Endothelial cell of umbilical vein (primary cell): Measurements from ENCODE around the gene TBPL1. TPM values are rescaled to one million over a fixed set of nuclear protein-coding genes. Genes with fewer than 3 reads are reported as not detected.

Experiments
- BruUV-seq: library from RNA; stranded (reverse); fragments of 400-500 nt; replicated peaks from 2 replicates; lab custom pipeline; 2021; lab: Mats Ljungman, UMichigan
- CTCF ChIA-PET: fragments of 300-600, 350-600 bp; sonication (Branson Sonifier 250); formaldehyde crosslinking; loops from one replicate; lab custom pipeline; 2021; ENCODE audit warnings: antibody characterized with exemption, inconsistent platforms; lab: Charles Lee
- POLR2A ChIA-PET: fragments of 300-600, 350-600 bp; sonication (Branson Sonifier 250); formaldehyde crosslinking; loops from one replicate; lab custom pipeline; 2021; ENCODE audit warnings: antibody characterized with exemption, inconsistent platforms; lab: Charles Lee
- DNase-seq: peaks from one replicate; pipeline ENCODE4 v3.0.0-alpha.2; 2011; ENCODE audit warnings: low read depth, low spot score
- FAIRE-seq: peaks from 2 replicates; lab custom pipeline; 2011; peaks lifted over from hg19 to GRCh38; lab: Jason Lieb, UNC
- H2AFZ ChIP-seq: 2 replicates; pipeline ENCODE4 v1.6.0; 2012; ENCODE audit warnings: low read depth, low read length, control low read depth, inconsistent platforms
- H3K27ac ChIP-seq: 2 replicates; pipeline ENCODE4 v1.5.1; 2011; ENCODE audit warnings: low read depth, mild to moderate bottlenecking, control low read depth, low read length, moderate library complexity; ENCODE audit not compliant: insufficient read depth
- H3K27me3 ChIP-seq, 2 experiments: 2 replicates each; pipeline versions ENCODE4 v1.6.0 to v1.6.1; 2011; ENCODE audit warnings: low read length in 2 of 2, mixed read lengths in 1 of 2; ENCODE audit not compliant: control insufficient read depth in 2 of 2, insufficient read depth in 2 of 2
- H3K36me3 ChIP-seq, 2 experiments: 2 replicates in 1 of 2; 3 replicates in 1 of 2; pipeline ENCODE4 v1.5.1; 2011; ENCODE audit warnings: low read length in 2 of 2, mild to moderate bottlenecking in 1 of 2, moderate library complexity in 1 of 2; ENCODE audit not compliant: control insufficient read depth in 2 of 2, insufficient read depth in 2 of 2; ENCODE audit errors: extremely low read depth in 1 of 2
- H3K4me1 ChIP-seq: 3 replicates; pipeline ENCODE4 v1.5.1; 2011; ENCODE audit warnings: mild to moderate bottlenecking, low read length; ENCODE audit not compliant: control insufficient read depth, insufficient read depth; ENCODE audit errors: extremely low read depth
- H3K4me2 ChIP-seq: 2 replicates; pipeline ENCODE4 v1.6.1; 2011; ENCODE audit warnings: low read length, control low read depth, mixed read lengths; ENCODE audit not compliant: insufficient read depth
- H3K4me3 ChIP-seq, 3 experiments: fragments of 200-600 bp in 1 of 3; sonication (generic), shearing (Covaris generic) in 1 of 3; replicated peaks in 1 of 3; 2 replicates each; pipeline ENCODE4 v1.5.1; 2011 to 2016; ENCODE audit warnings: control low read depth in 3 of 3, low read length in 3 of 3, mild to moderate bottlenecking in 2 of 3, inconsistent platforms in 1 of 3, low read depth in 1 of 3, moderate library complexity in 1 of 3; ENCODE audit not compliant: insufficient read depth in 1 of 3
- H3K79me2 ChIP-seq: 2 replicates; pipeline ENCODE4 v1.6.0; 2012; ENCODE audit warnings: low read length, inconsistent platforms; ENCODE audit not compliant: control insufficient read depth, insufficient read depth
- H3K9ac ChIP-seq: replicated peaks from 2 replicates; pipeline ENCODE3; 2011; ENCODE audit warnings: low read length, control low read depth; ENCODE audit not compliant: insufficient read depth; ENCODE audit errors: extremely low read depth
- H3K9me1 ChIP-seq: replicated peaks from 3 replicates; pipeline ENCODE4 v1.6.0; 2011; ENCODE audit warnings: mild to moderate bottlenecking, low read length; ENCODE audit not compliant: control insufficient read depth, insufficient read depth; ENCODE audit errors: extremely low read depth
- H3K9me3 ChIP-seq: replicated peaks from 2 replicates; pipeline ENCODE4 v1.5.1; 2012; ENCODE audit warnings: low read length, inconsistent platforms; ENCODE audit not compliant: control insufficient read depth, insufficient read depth
- H4K20me1 ChIP-seq: replicated peaks from 2 replicates; pipeline ENCODE3; 2011; ENCODE audit warnings: mild to moderate bottlenecking, low read length; ENCODE audit not compliant: control insufficient read depth, insufficient read depth; ENCODE audit errors: extremely low read depth
- EZH2 ChIP-seq: IDR thresholded peaks from 2 replicates; pipeline ENCODE4 v1.6.1; 2012; ENCODE audit warnings: borderline replicate concordance, low read depth, mild to moderate bottlenecking, moderate library complexity, low read length, inconsistent platforms; ENCODE audit not compliant: severe bottlenecking
- FOS ChIP-seq: IDR thresholded peaks from 2 replicates; pipeline ENCODE4 v1.6.1; 2011; ENCODE audit warnings: mild to moderate bottlenecking, low read length, moderate library complexity, borderline replicate concordance; ENCODE audit not compliant: insufficient read depth
- GATA2 ChIP-seq: IDR thresholded peaks from 2 replicates; pipeline ENCODE4 v1.7.0; 2011; ENCODE audit warnings: low read depth, mild to moderate bottlenecking, moderate library complexity, mixed read lengths, low read length; ENCODE audit not compliant: insufficient read length, insufficient read depth
- JUN ChIP-seq: IDR thresholded peaks from 2 replicates; pipeline ENCODE4 v1.6.1; 2011; ENCODE audit warnings: borderline replicate concordance, low read depth; ENCODE audit not compliant: insufficient read length, insufficient read depth
- MYC ChIP-seq: IDR thresholded peaks from one replicate; pipeline ENCODE4 v1.6.1; 2011; ENCODE audit warnings: mild to moderate bottlenecking, low read depth, low read length
- POLR2A ChIP-seq: IDR thresholded peaks from 2 replicates; pipeline ENCODE4 v1.6.1; 2012; ENCODE audit warnings: low read depth, mild to moderate bottlenecking, control low read depth, low read length
- POLR2AphosphoS5 ChIP-seq: IDR thresholded peaks from 2 replicates; pipeline ENCODE4 v1.6.1; 2012; ENCODE audit warnings: low read depth, mild to moderate bottlenecking, control low read depth, low read length, moderate library complexity; ENCODE audit not compliant: insufficient read depth
- dilution Hi-C: fragments of 300-500 bp; cut with MboI; formaldehyde crosslinking; loops from one replicate; pipeline ENCODE4 v1.15.0; 2019; ENCODE audit warnings: low sequenced_read_pairs; ENCODE audit not compliant: extremely low pct_ligation_motif_present
- intact Hi-C: fragments of 100-400 bp; cut with micrococcal nuclease; formaldehyde crosslinking; loops from one replicate; pipeline ENCODE4 v1.10.0; 2022
- polyA plus RNA-seq, 4 experiments: library from polyadenylated mRNA; depleted of rRNA in 3 of 4; stranded (reverse) in 3 of 4; unstranded in 1 of 4; fragments of >200 nt; gene quantifications; 2 replicates each; pipeline versions ENCODE4 v1.2.1 to v1.2.3, GENCODE V29; 2011 to 2012; ENCODE audit warnings: missing spikeins in 1 of 4
- total RNA-seq: library from RNA; stranded (reverse); gene quantifications from 2 replicates; pipeline ENCODE4 v1.2.3, GENCODE V29; 2021
- TF ChIP-seq, protein P1 (sequence below), 2 donors: IDR thresholded peaks; 1 replicate in 1 of 2; 2 replicates in 1 of 2; pipeline ENCODE4 v1.5.1; 2011; ENCODE audit warnings: low read length in 2 of 2, mild to moderate bottlenecking in 2 of 2, moderate library complexity in 2 of 2, control low read depth in 1 of 2, inconsistent platforms in 1 of 2, low read depth in 1 of 2; ENCODE audit not compliant: insufficient read depth in 1 of 2; ENCODE audit errors: extremely low read depth in 1 of 2
- TF ChIP-seq, protein P2 (sequence below): IDR thresholded peaks from 2 replicates; pipeline ENCODE4 v1.6.1; 2011; ENCODE audit not compliant: insufficient read depth, insufficient read length

The TBPL1 gene
- total and polyA plus RNA-seq, 2 donors (not counting 3 experiments of a cell fraction or from before 2014, with no cell fraction given), result 19.6 to 31.2 TPM

DNA sequence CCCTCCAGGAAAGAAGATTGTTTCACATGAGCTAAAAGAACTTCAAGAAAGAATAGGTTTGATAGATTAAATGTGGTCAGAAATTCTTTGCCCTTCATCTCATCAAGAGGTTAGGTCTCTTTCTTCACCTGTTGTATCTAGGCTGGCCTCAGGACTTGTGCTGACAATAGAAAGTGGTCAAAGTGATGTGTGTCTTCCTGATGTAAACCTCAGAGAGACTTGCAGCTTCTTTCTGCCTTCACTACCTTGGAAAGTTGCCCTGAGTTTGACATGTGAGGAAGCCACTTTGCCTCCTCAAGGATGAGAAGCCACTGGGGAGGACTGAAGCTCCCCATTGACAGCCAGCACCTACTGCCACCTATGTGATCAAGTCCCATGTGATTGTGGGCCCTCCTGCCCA lies 46.3 kb downstream of the TBPL1 start:
- Histone ChIP-seq H3K36me3 (no peaks in the 10 kb centered on the region), H3K79me2 (no peaks in the 10 kb centered on the region), H3K9me3 (no peaks in the 10 kb centered on the region), H3K4me2 (no peak overlapping the region), H3K27me3 (peaks cover 0 to 3% of the 10 kb centered on the region in 2 experiments), H3K4me3 (no peak overlapping the region), H4K20me1 (no peaks in the 10 kb centered on the region), H3K9ac (no peak overlapping the region), H3K27ac (no peak overlapping the region), H2AFZ (no peak overlapping the region), H3K9me1 (no peaks in the 10 kb centered on the region), H3K4me1 (no peaks in the 10 kb centered on the region)
- no TSS peak for BruUV-seq
- FAIRE-seq, result no peak
- POLR2A ChIA-PET, result interaction anchor here (0.5 kb wide), 1 partner anchor 35 kb away, joined by 3 read pairs; no protein-coding TSS in a partner anchor
- DNase-seq, result no peak
- dilution Hi-C loops, result no loop called here
- CTCF ChIA-PET, result interaction anchor here (1.3 to 2.4 kb wide), 2 partner anchors 64 to 75 kb away, joined by 8 to 12 read pairs; no protein-coding TSS in a partner anchor
- intact Hi-C loops, result no loop called here
- TF ChIP-seq FOS (no peak), GATA2 (no peak), EZH2 (no peak), JUN (no peak), POLR2A (no peak), POLR2AphosphoS5 (no peak), MYC (no peak)

- no peaks in the 10 kb centered on the region for H3K9me1 ChIP-seq
- CTCF ChIA-PET, result interaction anchor here (0.6 to 2.4 kb wide), 4 partner anchors 9 to 63 kb away, joined by 3 to 12 read pairs (median 6); no protein-coding TSS in a partner anchor
- TF ChIP-seq FOS (no peak), JUN (no peak), EZH2 (no peak), POLR2A (no peak), GATA2 (no peak), POLR2AphosphoS5 (no peak)
- TF ChIP-seq, protein P1, sequence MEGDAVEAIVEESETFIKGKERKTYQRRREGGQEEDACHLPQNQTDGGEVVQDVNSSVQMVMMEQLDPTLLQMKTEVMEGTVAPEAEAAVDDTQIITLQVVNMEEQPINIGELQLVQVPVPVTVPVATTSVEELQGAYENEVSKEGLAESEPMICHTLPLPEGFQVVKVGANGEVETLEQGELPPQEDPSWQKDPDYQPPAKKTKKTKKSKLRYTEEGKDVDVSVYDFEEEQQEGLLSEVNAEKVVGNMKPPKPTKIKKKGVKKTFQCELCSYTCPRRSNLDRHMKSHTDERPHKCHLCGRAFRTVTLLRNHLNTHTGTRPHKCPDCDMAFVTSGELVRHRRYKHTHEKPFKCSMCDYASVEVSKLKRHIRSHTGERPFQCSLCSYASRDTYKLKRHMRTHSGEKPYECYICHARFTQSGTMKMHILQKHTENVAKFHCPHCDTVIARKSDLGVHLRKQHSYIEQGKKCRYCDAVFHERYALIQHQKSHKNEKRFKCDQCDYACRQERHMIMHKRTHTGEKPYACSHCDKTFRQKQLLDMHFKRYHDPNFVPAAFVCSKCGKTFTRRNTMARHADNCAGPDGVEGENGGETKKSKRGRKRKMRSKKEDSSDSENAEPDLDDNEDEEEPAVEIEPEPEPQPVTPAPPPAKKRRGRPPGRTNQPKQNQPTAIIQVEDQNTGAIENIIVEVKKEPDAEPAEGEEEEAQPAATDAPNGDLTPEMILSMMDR (IDR thresholded peaks at IDR 0.05; ENCODE audit: extremely low read depth in 1 of 2, insufficient read depth in 1 of 2, low read depth in 1 of 2, low read length in 2 of 2), result no peak
- TF ChIP-seq, protein P2, sequence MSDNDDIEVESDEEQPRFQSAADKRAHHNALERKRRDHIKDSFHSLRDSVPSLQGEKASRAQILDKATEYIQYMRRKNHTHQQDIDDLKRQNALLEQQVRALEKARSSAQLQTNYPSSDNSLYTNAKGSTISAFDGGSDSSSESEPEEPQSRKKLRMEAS, result no peak
- intact Hi-C loops, result no loop called here
- FAIRE-seq, result no peak
- H3K9me3 ChIP-seq, result no peaks in the 10 kb centered on the region
- H3K4me3 ChIP-seq, result no peak overlapping the region
- H3K27ac ChIP-seq, result no peak overlapping the region
- no peaks in the 10 kb centered on the region for H4K20me1 ChIP-seq
- H3K27me3 ChIP-seq, result peaks cover 0 to 5% of the 10 kb centered on the region in 2 experiments
- no peaks in the 10 kb centered on the region for H3K36me3 ChIP-seq
- no peak overlapping the region for H3K4me2 ChIP-seq
- no peak for DNase-seq
- dilution Hi-C loops, result no loop called here
- H3K9ac ChIP-seq, result no peak overlapping the region
- H2AFZ ChIP-seq, result no peak overlapping the region
- H3K79me2 ChIP-seq, result no peaks in the 10 kb centered on the region
- no peaks in the 10 kb centered on the region for H3K4me1 ChIP-seq
- POLR2A ChIA-PET, result no interaction called here
- BruUV-seq, result no TSS peak
Observed at GRCh38 chr6:134000443-134000842, 47.4 kb downstream of the TBPL1 start.
